ENCODE data around the gene PCDH10. TPM values are rescaled to one million over a fixed set of nuclear protein-coding genes. Genes with fewer than 3 reads are reported as not detected.

Gene PCDH10
- polyA plus RNA-seq, 6 donors from 2014 or later = not detected

- DNase-seq (no peak), ATAC-seq (ENCODE audit: low read depth in 2 of 2) (no peak)
- no peak overlapping the region for H3K4me3 Mint-ChIP-seq
- peaks cover 13 to 24% (median 21%) of the 10 kb centered on the region in 3 donors for H3K4me1 Mint-ChIP-seq
- peaks cover 0 to 20% of the 10 kb centered on the region in 2 donors for H3K36me3 Mint-ChIP-seq
- H3K27me3 Mint-ChIP-seq = peaks cover 40 to 65% (median 50%) of the 10 kb centered on the region in 3 donors
- H3K9me3 Mint-ChIP-seq = peaks cover 0 to 11% (median 5%) of the 10 kb centered on the region in 7 donors
- H3K27ac Mint-ChIP-seq = peak overlapping the region in 1 of 6 donors; percentile 62
These were observed 3.9 kb downstream of the PCDH10 start for GRCh38 chr4:133152831-133153481.

GRCh38 chr4:133154725-133155124 lies 5.6 kb downstream of the PCDH10 start:
- H3K9me3 Mint-ChIP-seq = peaks cover 0 to 8% (median 0%) of the 10 kb centered on the region in 7 donors
- peaks cover 0 to 9% of the 10 kb centered on the region in 2 donors for H3K36me3 Mint-ChIP-seq
- H3K4me1 Mint-ChIP-seq = peaks cover under 1 to 8% (median 5%) of the 10 kb centered on the region in 3 donors
- ATAC-seq (ENCODE audit: low read depth in 2 of 2) (no peak), DNase-seq (no peak)
- peaks cover 26 to 47% (median 33%) of the 10 kb centered on the region in 3 donors for H3K27me3 Mint-ChIP-seq
- H3K27ac Mint-ChIP-seq = no peak overlapping the region
- H3K4me3 Mint-ChIP-seq = no peak overlapping the region

GRCh38 chr4:133156096-133156495 lies 7.0 kb downstream of the PCDH10 start:
- Mint-ChIP-seq H3K27ac (no peak overlapping the region), H3K36me3 (peaks cover 0 to 7% of the 10 kb centered on the region in 2 donors), H3K27me3 (peaks cover 20 to 33% (median 20%) of the 10 kb centered on the region in 3 donors), H3K4me3 (no peak overlapping the region), H3K9me3 (peaks cover 0 to 4% (median 0%) of the 10 kb centered on the region in 7 donors), H3K4me1 (no peaks in the 10 kb centered on the region)
- no peak for DNase-seq
- no peak for ATAC-seq (ENCODE audit: low read depth in 2 of 2)

GRCh38 chr4:133156556-133156955 lies 7.5 kb downstream of the PCDH10 start:
- H3K4me1 Mint-ChIP-seq = no peaks in the 10 kb centered on the region
- DNase-seq (no peak), ATAC-seq (ENCODE audit: low read depth in 2 of 2) (no peak)
- H3K9me3 Mint-ChIP-seq = peaks cover 0 to 4% (median 0%) of the 10 kb centered on the region in 7 donors
- H3K36me3 Mint-ChIP-seq = peaks cover 0 to 7% of the 10 kb centered on the region in 2 donors
- peaks cover 15 to 29% (median 15%) of the 10 kb centered on the region in 3 donors for H3K27me3 Mint-ChIP-seq
- H3K4me3 Mint-ChIP-seq = no peak overlapping the region
- H3K27ac Mint-ChIP-seq = no peak overlapping the region

GRCh38 chr4:133157460-133158160 lies 8.5 kb downstream of the PCDH10 start:
- Mint-ChIP-seq H3K4me1 (no peaks in the 10 kb centered on the region), H3K27me3 (peaks cover 9 to 22% (median 10%) of the 10 kb centered on the region in 3 donors), H3K27ac (no peak overlapping the region), H3K4me3 (no peak overlapping the region), H3K36me3 (peaks cover 0 to 6% of the 10 kb centered on the region in 2 donors), H3K9me3 (peaks cover 0 to 4% (median 0%) of the 10 kb centered on the region in 7 donors)
- DNase-seq (no peak), ATAC-seq (ENCODE audit: low read depth in 2 of 2) (no peak)

- no peak for ATAC-seq (ENCODE audit: low read depth in 2 of 2)
- Mint-ChIP-seq H3K4me3 (no peak overlapping the region), H3K36me3 (no peaks in the 10 kb centered on the region), H3K27me3 (no peaks in the 10 kb centered on the region), H3K9me3 (peaks cover 0 to 3% (median 0%) of the 10 kb centered on the region in 7 donors), H3K4me1 (no peaks in the 10 kb centered on the region), H3K27ac (no peak overlapping the region)
- no peak for DNase-seq
These were observed 11.8 kb downstream of the PCDH10 start for GRCh38 chr4:133160853-133161252.

- DNase-seq = no peak
- Mint-ChIP-seq H3K9me3 (peaks cover 0 to 2% (median 0%) of the 10 kb centered on the region in 7 donors), H3K36me3 (no peaks in the 10 kb centered on the region), H3K27ac (no peak overlapping the region), H3K4me3 (no peak overlapping the region), H3K4me1 (no peaks in the 10 kb centered on the region), H3K27me3 (no peaks in the 10 kb centered on the region)
- no peak for ATAC-seq (ENCODE audit: low read depth in 2 of 2)
These were observed 12.6 kb downstream of the PCDH10 start for GRCh38 chr4:133161570-133162295.

- no peaks in the 10 kb centered on the region for H3K4me1 Mint-ChIP-seq
- no peak overlapping the region for H3K27ac Mint-ChIP-seq
- H3K36me3 Mint-ChIP-seq = no peaks in the 10 kb centered on the region
- peaks cover 0 to 2% (median 0%) of the 10 kb centered on the region in 7 donors for H3K9me3 Mint-ChIP-seq
- H3K27me3 Mint-ChIP-seq = no peaks in the 10 kb centered on the region
- DNase-seq (no peak), ATAC-seq (ENCODE audit: low read depth in 2 of 2) (no peak)
- no peak overlapping the region for H3K4me3 Mint-ChIP-seq
These were observed 13.8 kb downstream of the PCDH10 start for GRCh38 chr4:133162941-133163340.

GRCh38 chr4:133178956-133179355 lies 29.9 kb downstream of the PCDH10 start:
- no peak overlapping the region for H3K4me3 Mint-ChIP-seq

GRCh38 chr4:133186210-133186609 lies 37.1 kb downstream of the PCDH10 start:
- DNase-seq (no peak), ATAC-seq (ENCODE audit: low read depth in 2 of 2) (no peak)
- no peak overlapping the region for H3K27ac Mint-ChIP-seq
- peaks cover 0 to 2% (median 0%) of the 10 kb centered on the region in 7 donors for H3K9me3 Mint-ChIP-seq
- H3K4me1 Mint-ChIP-seq = no peaks in the 10 kb centered on the region
- H3K4me3 Mint-ChIP-seq = no peak overlapping the region
- H3K27me3 Mint-ChIP-seq = no peaks in the 10 kb centered on the region
- H3K36me3 Mint-ChIP-seq = no peaks in the 10 kb centered on the region

More at GRCh38 chr4:133178956-133179355, 29.9 kb downstream of the PCDH10 start:
- no peak for DNase-seq
- Mint-ChIP-seq H3K27ac (no peak overlapping the region), H3K4me1 (no peaks in the 10 kb centered on the region), H3K36me3 (no peaks in the 10 kb centered on the region), H3K9me3 (no peaks in the 10 kb centered on the region), H3K27me3 (no peaks in the 10 kb centered on the region)
- no peak for ATAC-seq (ENCODE audit: low read depth in 2 of 2)

GRCh38 chr4:133186845-133187244 lies 37.8 kb downstream of the PCDH10 start:
- Mint-ChIP-seq H3K27ac (no peak overlapping the region), H3K4me1 (no peaks in the 10 kb centered on the region), H3K4me3 (no peak overlapping the region), H3K36me3 (no peaks in the 10 kb centered on the region), H3K27me3 (no peaks in the 10 kb centered on the region), H3K9me3 (peaks cover 0 to 2% (median 0%) of the 10 kb centered on the region in 7 donors)
- ATAC-seq (ENCODE audit: low read depth in 2 of 2) = no peak
- DNase-seq = no peak

- H3K4me1 Mint-ChIP-seq = no peaks in the 10 kb centered on the region
- H3K27me3 Mint-ChIP-seq = no peaks in the 10 kb centered on the region
- ATAC-seq (ENCODE audit: low read depth in 2 of 2) = no peak
- no peak overlapping the region for H3K27ac Mint-ChIP-seq
- H3K4me3 Mint-ChIP-seq = no peak overlapping the region
- H3K9me3 Mint-ChIP-seq = peaks cover 0 to 2% (median 0%) of the 10 kb centered on the region in 7 donors
- DNase-seq = no peak
- H3K36me3 Mint-ChIP-seq = no peaks in the 10 kb centered on the region
These were observed 39.5 kb downstream of the PCDH10 start for GRCh38 chr4:133188433-133189146.

- Mint-ChIP-seq H3K9me3 (peaks cover 0 to 2% (median 0%) of the 10 kb centered on the region in 7 donors), H3K4me3 (no peak overlapping the region), H3K4me1 (no peaks in the 10 kb centered on the region), H3K27me3 (no peaks in the 10 kb centered on the region), H3K36me3 (no peaks in the 10 kb centered on the region), H3K27ac (no peak overlapping the region)
- no peak for ATAC-seq (ENCODE audit: low read depth in 2 of 2)
- DNase-seq = no peak
These were observed 40.0 kb downstream of the PCDH10 start for GRCh38 chr4:133189147-133189517.

Measured in naive B cell (primary cell).